Measurements from ENCODE around the gene DDX60.

Gene DDX60

DNA sequence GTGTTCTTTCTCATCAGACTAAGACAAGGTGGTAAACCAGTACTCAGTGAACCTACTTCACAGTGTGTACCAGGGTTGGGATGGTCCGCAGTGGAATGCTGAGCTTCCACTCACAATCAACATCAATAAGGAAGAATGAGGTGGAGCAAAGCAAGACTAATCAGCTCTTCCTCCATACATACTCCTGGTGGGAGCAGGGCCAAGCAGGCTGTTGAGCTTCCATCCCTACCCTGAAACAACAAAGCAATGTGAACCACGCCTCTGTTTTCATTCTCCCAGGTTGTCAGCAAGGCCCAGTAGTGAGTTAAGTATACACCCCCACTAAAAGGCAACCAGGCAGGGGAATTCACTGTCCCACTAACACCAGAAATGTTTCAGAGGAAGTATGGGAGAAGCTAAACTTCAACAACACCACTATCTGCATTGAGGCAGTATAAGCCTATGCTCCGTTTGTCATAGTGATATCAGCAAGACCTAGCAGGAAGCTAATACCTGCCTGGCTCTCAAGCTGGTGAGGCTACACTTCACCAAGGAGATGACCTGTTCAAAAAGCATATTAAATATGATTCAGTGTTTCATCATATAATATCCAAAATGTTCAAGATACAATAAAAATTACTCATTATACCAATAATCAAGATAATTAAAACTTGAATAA lies 109.5 kb downstream of the DDX60 start:
- no peak for DNase-seq (ENCODE audit: low read depth in 2 of 3, low spot score in 1 of 3)

- no peak for DNase-seq (ENCODE audit: low read depth in 2 of 3, low spot score in 1 of 3)
Measured at GRCh38 chr4:168203233-168203911, 115.2 kb downstream of the DDX60 start.

DNA sequence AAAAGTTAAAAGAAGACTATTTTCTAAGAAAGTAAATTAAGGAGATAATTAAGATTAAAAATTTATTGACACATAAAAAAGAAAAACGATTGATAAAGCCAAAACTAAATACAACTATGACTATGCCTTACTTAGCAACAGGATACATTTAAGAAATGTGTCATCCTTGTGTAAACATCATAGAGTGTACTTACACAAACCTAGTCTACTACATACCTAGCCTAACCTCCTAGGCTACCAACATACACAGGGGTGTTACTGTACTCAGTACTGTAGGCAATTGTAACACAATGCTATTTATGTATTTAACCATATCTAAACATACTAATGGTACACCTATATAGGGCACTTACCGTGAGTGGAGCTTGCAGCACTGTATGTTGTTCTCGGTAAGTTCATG lies 117.9 kb downstream of the DDX60 start:
- no peak for DNase-seq (ENCODE audit: low read depth in 2 of 3, low spot score in 1 of 3)

GRCh38 chr4:168199260-168199957 lies 119.1 kb downstream of the DDX60 start:
- DNase-seq (ENCODE audit: low read depth in 2 of 3, low spot score in 1 of 3), result no peak

GRCh38 chr4:168197926-168198325 lies 120.6 kb downstream of the DDX60 start:
- no peak for DNase-seq (ENCODE audit: low read depth in 2 of 3, low spot score in 1 of 3)

DNA sequence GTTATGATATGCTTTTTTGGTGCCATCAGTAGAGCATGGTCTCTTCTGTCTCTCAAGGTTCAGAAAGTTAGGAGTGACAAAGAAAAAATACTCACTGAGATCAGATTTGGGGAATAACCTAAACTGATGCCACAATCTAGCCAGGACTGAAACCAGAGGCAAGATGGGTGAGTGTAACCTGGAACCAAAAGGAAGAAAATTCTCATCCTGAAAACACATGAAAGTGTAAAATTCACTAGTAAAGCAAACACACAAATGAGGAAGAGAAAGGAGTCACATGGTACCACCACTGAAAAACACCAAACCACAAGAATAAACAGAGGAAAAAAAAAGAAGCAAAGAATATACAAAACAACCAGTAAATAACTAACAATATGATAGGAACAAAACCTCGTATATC lies 129.8 kb downstream of the DDX60 start:
- no peak for DNase-seq (ENCODE audit: low read depth in 2 of 3, low spot score in 1 of 3)

GRCh38 chr4:168183717-168184571 lies 134.6 kb downstream of the DDX60 start:
- peak in 1 of 3 donors; percentile 8 for DNase-seq (ENCODE audit: low read depth in 2 of 3, low spot score in 1 of 3)

DNA sequence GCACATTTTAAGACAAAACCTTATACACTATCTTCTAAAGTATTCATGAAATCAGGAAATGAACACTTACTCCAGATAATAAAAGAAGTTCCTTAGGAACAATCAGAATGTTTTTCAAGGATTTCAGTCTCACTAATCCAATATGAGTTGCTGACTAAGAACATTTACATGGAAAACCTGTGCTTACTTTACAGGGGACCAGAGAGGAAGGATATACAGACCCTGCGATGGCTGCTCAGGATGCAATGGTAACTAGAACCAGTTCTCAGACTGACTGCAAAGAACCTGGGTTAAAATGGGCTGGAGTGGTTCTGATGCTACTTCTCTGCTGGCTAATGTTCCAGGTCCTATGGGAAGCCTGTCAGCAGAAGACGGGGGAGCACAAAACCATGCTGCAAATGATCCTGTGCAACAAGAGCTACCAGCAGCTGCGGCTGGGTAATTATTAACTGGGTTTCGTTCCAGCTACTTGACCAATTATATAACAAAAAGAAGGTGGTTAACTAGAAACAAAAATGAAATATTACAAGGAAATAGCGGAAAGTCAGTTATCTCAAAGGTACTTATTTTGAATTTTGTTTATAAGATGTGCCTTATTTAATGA lies 140.9 kb downstream of the DDX60 start:
- DNase-seq (ENCODE audit: low read depth in 2 of 3, low spot score in 1 of 3), result no peak

DNA sequence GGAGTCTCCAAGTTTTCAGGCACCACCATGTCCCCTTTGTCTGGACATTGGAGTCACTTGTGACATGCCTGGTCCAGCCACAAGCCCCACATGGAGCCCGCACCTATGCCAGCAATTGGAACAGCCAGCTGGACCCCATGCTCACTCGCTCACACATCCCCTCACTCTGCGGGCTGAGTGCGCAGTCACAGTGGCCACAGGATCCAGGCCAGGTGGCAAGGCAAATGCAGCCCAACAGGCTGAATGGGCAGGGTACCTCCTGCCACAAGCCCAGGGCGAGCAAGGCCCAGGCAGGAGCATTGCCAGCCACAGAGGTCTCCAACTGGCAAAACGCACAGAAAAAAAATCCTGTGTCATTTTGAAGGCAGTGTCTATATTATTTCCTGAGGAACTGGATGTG lies 144.2 kb downstream of the DDX60 start:
- no peak for DNase-seq (ENCODE audit: low read depth in 2 of 3, low spot score in 1 of 3)

GRCh38 chr4:168167714-168168284 lies 150.8 kb downstream of the DDX60 start:
- DNase-seq (ENCODE audit: low read depth in 2 of 3, low spot score in 1 of 3), result no peak
